Activated T-helper 9 cell treated with anti-CD3 and anti-CD28 coated beads, Interleukin-2, amount 50 U/mL, for 16 hours (primary cell): ENCODE data around the gene ERBB2.
"Not testable (repeated sequence)": the region's sequence is repeated elsewhere in the genome, so short reads cannot be mapped to it uniquely, and the experiment has no call there.

ENCODE experiments used
- DNase-seq: peaks from one replicate; pipeline ENCODE4 v3.0.0-alpha.2; 2020; ENCODE audit warnings: low read depth

Gene ERBB2

GRCh38 chr17:39763051-39763820 lies 63.4 kb downstream of the ERBB2 start:
- no peak for DNase-seq

DNA sequence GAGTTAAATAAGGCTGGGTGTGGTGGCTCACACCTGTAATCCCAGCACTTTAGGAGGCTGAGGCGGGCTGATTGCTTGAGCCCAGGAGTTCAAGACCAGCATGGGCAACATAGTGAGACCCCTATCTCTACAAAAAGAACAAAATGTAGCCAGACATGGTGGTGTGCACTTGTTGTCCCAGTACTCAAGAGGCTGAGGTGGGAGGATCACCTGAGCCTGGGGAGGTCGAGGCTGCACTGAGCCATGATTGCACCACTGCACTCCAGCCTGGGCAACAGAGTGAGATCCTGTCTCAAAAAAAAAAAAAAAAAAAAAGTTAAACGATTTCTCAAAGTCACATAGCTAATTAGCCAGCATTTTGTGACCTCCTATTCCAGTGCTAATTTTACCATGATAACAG lies 64.3 kb downstream of the ERBB2 start:
- DNase-seq, result not testable (repeated sequence)

- no peak for DNase-seq
These were observed 65.3 kb downstream of the ERBB2 start for GRCh38 chr17:39765175-39765574.

DNA sequence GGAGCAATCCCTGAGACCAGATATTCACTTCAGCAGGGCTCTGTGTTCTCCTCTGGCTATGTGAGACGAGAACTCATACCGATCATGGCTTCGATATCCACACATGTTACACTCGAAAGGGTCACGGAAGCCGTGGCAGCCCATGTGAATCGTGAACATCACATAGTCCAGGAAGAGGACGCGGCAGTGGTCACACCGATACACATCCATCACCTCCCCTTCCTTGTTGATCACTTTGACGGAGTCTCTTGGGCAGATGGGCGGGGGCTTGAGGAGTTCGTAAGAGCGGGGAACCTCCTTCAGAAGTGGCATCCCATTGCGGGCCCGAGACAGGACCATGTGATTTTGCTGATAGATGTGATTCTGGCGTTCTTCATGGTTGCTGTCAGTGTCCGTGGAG lies 65.9 kb downstream of the ERBB2 start:
- DNase-seq, result no peak

DNA sequence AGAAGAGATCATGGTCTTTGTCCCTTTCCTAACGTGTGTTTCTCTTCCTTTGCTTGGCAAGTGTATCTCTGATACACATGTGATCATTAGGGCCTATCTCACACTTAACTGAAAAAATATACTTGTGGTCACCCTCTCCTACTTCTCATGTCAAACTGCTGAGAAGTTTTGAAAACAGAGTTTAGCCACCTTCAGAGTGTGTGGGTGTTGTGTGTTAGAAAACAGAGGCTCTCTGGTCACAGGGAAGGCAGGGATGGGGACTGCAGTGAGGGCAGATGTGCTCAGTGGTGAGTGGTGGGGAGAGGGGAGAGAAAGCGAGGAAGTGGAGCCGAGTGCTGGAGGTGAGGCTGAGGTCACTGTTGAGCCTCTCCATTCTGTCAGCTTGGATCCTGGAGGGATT lies 67.3 kb downstream of the ERBB2 start:
- DNase-seq, result no peak

- peak; percentile 47 for DNase-seq
These were observed 70.2 kb downstream of the ERBB2 start for GRCh38 chr17:39769974-39770587.

DNA sequence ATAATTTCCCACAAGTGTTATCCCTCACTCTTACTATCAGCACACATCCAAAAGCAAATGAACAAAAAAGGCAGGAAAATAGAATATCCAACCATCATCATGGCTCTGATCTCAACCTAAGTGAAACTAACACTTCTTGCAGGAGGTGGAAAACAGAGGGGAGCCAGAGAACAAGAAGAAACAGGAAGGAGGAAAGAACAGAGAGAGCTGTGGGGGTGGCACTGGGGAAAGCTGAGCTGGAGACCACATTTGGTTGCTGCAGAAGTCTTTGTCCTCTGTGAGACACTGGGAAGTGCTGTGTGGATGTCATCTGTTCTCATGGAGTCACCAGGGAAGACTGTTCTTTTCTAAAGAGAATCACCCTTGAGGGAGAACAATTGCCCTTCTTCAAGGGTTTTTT lies 72.6 kb downstream of the ERBB2 start:
- DNase-seq, result no peak

DNA sequence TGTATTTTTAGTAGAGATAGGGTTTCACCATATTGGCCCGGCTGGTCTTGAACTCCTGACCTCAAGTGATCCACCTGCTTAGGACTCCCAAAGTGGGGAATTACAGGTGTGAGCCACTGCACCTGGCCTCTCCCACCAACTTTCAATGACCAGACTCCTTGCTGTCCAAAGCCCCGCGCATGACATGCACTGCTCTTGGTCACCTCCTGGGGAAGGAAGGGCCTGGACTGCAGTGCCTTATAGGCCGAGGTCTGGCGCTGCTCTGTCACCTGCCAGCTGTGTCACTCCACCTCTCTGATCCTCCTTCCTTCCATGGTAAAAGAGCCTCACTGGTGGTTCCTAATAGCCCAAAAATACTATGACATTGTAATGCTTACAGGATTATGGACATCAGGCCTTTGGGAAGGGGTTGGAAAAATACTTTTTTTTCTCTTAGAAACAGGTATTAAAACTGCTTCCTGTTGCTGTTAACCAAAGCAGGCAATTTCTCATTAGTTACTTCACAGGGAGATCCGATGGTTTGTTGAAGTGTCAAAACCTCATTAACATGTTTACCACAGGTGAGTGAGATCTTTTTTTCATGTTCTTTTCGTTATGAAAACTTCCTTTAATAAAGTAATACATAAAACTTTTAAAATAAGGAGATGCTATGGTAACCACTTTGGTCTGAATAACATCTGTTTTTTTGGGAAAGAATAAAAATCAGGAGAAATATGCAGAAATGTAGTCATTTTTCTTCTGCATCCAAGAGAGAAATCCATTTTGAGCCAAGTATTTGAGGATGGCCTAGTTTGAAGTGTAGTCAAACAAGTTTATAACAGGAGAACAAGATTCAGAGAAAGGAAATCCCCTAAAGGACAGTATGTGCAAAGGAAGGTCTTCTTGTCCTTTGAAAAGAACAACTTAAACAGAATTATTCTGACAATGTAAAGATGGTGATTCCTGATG lies 73.4 kb downstream of the ERBB2 start:
- no peak for DNase-seq

GRCh38 chr17:39774047-39774446 lies 74.2 kb downstream of the ERBB2 start:
- no peak for DNase-seq

DNA sequence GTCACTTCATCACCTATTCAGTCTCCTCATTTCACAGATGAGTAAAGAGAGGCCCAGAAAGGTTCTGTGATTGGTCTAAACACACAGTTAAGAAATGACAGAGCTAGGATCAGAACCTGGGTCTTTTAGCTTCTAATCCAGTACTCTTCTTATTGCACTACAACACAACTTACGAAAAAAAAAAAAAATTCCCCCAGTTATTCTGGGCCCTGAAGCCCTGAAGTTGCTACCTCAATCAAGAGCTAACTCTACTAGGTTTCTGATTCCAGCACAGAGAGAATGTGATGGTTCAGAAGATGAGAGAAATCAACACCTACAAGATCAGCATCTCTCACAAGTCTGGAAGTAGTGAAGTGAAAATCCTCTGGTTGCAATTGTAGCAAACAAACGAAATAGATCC lies 75.2 kb downstream of the ERBB2 start:
- no peak for DNase-seq

GRCh38 chr17:39776252-39776651 lies 76.4 kb downstream of the ERBB2 start:
- DNase-seq, result no peak

- DNase-seq, result no peak
These were observed 77.9 kb downstream of the ERBB2 start for GRCh38 chr17:39777534-39778365.
